Suprapubic skin (tissue), 4 donors: ENCODE results near the gene KICS2.

ENCODE experiments used
- CTCF ChIP-seq, 2 donors: fragments of 200-600 bp in 1 of 2; fragments of 450-650 bp in 1 of 2; sonication (generic) in 1 of 2; IDR thresholded peaks; one replicate each; pipeline ENCODE4 v1.5.1; 2016 to 2019; ENCODE audit warnings: antibody characterized with exemption in 2 of 2, mild to moderate bottlenecking in 1 of 2, moderate library complexity in 1 of 2
- EP300 ChIP-seq: sonication (generic); formaldehyde crosslinking; IDR thresholded peaks from one replicate; pipeline ENCODE4 v1.6.1; 2017; ENCODE audit warnings: antibody characterized with exemption
- POLR2A ChIP-seq, 2 donors: fragments of 450-650 bp; IDR thresholded peaks; one replicate each; pipeline ENCODE4 v1.6.1; 2017; ENCODE audit warnings: antibody characterized with exemption in 2 of 2, mild to moderate bottlenecking in 2 of 2, moderate library complexity in 2 of 2
- POLR2AphosphoS5 ChIP-seq, 3 donors: sonication (generic); formaldehyde crosslinking; IDR thresholded peaks; one replicate each; pipeline ENCODE4 v1.6.1; 2017; ENCODE audit warnings: antibody characterized with exemption in 3 of 3

GRCh38 chr12:64269161-64269560 is 47.1 kb upstream of the KICS2 start:
- TF ChIP-seq POLR2A (IDR thresholded peaks at IDR 0.05) (no peak), CTCF (IDR thresholded peaks at IDR 0.05) (no peak), POLR2AphosphoS5 (IDR thresholded peaks at IDR 0.05) (no peak), EP300 (no peak)
